Upper lobe of left lung (tissue), 4 donors: ENCODE measurements around the gene CD6.

Experiments
- POLR2A ChIP-seq, 4 donors: fragments of 450-650 bp; IDR thresholded peaks; one replicate each; pipeline ENCODE4 v1.5.1; 2016 to 2017; ENCODE audit warnings: antibody characterized with exemption in 4 of 4, mild to moderate bottlenecking in 2 of 4
- TF ChIP-seq, protein P1 (sequence below), 6 experiments: fragments of 450-650 bp in 4 of 6; fragments of 200-600 bp in 2 of 6; sonication (generic) in 2 of 6; IDR thresholded peaks; one replicate each; pipeline ENCODE4 v1.5.1; 2016 to 2019; ENCODE audit warnings: antibody characterized with exemption in 6 of 6

GRCh38 chr11:60941371-60942119 is 29.9 kb upstream of the CD6 start:
- TF ChIP-seq POLR2A (IDR thresholded peaks at IDR 0.05): no peak
- TF ChIP-seq, protein P1, sequence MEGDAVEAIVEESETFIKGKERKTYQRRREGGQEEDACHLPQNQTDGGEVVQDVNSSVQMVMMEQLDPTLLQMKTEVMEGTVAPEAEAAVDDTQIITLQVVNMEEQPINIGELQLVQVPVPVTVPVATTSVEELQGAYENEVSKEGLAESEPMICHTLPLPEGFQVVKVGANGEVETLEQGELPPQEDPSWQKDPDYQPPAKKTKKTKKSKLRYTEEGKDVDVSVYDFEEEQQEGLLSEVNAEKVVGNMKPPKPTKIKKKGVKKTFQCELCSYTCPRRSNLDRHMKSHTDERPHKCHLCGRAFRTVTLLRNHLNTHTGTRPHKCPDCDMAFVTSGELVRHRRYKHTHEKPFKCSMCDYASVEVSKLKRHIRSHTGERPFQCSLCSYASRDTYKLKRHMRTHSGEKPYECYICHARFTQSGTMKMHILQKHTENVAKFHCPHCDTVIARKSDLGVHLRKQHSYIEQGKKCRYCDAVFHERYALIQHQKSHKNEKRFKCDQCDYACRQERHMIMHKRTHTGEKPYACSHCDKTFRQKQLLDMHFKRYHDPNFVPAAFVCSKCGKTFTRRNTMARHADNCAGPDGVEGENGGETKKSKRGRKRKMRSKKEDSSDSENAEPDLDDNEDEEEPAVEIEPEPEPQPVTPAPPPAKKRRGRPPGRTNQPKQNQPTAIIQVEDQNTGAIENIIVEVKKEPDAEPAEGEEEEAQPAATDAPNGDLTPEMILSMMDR (IDR thresholded peaks at IDR 0.05): no peak
